ENCODE results near the gene MAPRE2.
A peak's percentile ranks its signal among the peaks of the same experiment; 100 is the strongest.

The MAPRE2 gene

GRCh38 chr18:35040988-35041814, at the start of gene MAPRE2:
TSS of gene MAPRE2 (plus strand) at chr18:35041413. CDS start at chr18:35041540, 127 bp downstream.
- DNase-seq, result peak; percentile 100

DNA sequence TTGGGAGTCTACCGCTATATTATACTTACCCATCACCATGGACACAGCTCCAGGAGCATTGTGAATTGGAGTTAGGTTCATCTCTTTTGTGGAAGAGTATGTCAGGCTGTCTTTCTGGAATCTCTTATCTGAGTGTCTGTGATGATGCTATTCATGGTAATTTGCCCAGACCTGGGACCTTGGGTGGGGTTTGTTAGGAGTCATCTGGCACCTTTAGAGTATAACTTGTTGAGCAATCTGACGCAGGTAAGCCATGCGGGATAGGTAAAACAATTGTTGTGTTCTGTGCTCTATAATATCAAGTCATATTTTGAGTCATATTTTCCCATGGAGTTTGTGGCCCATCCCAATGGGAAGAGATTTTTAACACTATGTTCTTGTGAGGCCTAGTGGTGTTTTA, 49.7 kb upstream of the MAPRE2 start:
- DNase-seq, result no peak

- DNase-seq, result no peak
Observed at GRCh38 chr18:34993289-34993688, 47.9 kb upstream of the MAPRE2 start.

DNA sequence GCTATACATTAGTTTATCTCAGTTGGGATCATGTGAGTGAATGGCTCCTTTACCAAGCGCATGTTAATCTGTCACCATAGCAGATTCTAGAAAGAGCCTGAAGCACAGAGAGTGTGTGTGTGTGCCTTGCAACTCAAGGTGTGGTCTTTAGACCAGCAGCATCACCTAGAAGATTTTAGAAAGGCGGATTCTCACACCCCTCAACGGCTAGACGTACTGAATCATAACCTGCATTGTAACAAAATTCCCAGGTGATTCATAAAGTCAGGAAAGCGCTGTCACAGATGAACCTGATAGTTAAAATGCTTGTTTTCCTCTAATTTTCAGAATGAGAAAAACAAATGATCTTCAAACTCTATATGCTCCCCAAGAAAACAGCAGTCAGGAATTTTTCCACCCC, 45.5 kb upstream of the MAPRE2 start:
- DNase-seq, result no peak

- DNase-seq, result no peak
Observed at GRCh38 chr18:34998661-34999060, 42.6 kb upstream of the MAPRE2 start.

DNA sequence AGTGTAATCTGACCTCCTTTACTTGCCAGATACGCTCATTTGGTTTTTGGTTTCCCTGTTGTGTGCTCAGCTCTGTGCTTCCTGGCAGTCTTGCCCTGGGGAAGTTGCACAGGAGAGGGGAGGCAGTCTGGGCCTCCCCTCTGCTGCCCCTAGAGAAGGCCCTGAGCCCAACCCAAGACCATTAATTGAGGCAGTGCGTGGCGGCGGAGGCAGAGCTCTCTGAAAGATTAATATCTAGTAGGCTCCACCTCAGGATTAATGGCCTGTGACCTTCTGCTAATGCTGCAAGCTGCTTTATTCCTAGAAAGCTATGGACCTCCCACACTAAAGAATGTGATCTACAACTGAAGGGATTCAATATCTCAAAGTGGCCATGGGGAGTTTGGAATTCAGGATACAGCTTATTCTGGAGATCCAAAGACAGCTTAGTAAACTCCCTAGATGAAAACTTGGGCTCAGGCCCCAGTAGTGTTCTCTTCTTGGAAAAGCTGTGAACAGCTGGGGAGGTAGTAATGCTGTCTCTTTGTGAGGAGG, 41.4 kb upstream of the MAPRE2 start:
- no peak for DNase-seq

DNA sequence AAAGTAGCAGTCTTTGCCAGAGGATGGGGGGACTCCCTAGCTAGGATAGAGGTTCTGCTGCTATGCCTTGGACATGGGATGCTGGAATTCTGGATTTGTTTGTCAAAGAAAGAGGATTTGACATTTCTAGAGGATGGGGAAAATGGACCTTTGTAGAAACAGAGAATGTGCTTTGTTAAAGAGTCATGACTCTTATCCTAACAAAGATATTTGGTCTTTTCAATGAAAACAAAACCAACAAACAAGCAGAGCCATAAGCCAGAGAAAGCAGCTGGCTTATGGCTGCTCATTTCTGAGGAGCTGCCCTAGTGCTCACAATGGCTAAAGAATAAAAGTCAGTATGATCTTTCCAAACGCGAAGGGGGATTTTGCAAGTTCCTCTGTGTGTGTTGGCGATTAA, 40.8 kb upstream of the MAPRE2 start:
- no peak for DNase-seq

DNA sequence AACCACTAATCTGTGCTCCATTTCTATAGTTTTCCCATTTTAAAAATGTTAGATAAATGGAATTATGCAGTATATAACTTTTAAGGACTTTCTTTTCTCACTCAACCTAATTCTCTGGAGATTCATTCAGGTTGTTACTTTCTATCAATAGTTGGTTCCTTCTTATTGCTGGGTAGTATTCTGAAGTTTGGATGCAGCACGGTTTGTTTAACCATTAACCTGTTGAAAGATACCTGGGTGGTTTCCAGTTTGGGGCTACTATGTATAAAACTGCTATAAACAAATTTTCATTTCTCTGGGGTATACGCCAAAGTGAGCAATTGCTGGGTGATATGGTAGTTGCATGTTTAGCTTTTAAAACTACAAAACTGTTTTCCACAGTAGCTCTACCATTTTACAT, 39.1 kb upstream of the MAPRE2 start:
- DNase-seq, result no peak

DNA sequence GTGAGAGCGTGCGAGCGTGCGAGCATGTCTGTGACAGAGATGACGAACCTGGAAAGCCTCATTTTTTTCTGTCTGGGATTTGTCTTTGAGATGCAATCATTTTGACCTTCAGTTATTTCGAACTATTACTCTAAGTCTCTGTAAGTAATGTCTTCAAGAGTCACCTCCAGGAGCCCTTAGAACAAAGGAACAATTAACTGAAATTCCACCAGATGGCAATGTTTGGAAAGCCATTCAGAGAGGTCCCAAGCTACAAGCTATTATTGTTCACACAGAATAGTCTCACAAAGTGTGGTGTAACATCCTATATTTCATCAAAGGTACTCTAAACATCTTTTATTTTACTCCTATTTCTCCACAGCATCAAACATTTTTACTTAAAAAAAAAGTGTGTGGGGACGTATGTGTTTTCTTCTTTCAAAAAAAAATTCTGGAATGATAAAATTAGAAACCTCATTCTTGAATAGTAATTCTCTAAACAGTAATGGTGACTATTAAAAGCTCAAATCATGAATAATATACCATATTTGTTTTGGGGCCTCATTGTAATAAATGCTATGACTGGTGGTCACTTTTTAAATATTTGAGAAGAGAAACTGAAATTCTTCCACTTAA, 35.1 kb upstream of the MAPRE2 start:
- no peak for DNase-seq

GRCh38 chr18:35010156-35010555, 31.1 kb upstream of the MAPRE2 start:
- DNase-seq, result no peak

DNA sequence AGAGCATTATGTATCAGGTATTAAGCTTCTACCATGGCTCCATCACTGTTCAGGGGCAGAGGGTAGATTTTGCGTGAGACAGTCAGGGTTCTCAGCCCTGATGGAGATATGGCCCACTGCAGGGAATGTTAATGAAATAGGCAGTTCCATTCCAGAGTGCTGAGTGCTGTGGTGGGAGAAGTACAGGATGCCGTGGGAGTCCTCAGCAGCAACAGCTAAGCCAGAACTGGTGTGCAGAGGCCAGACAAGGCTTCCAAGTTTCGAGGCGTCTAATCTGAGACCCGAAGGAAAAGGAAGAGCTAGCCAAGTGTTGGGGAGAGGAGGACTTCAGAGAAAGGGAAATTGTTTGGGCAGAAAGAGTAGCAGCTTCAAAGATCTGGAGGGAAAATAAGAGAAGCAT, 30.2 kb upstream of the MAPRE2 start:
- DNase-seq, result no peak

- no peak for DNase-seq
Observed at GRCh38 chr18:35019933-35020332, 21.3 kb upstream of the MAPRE2 start.

DNA sequence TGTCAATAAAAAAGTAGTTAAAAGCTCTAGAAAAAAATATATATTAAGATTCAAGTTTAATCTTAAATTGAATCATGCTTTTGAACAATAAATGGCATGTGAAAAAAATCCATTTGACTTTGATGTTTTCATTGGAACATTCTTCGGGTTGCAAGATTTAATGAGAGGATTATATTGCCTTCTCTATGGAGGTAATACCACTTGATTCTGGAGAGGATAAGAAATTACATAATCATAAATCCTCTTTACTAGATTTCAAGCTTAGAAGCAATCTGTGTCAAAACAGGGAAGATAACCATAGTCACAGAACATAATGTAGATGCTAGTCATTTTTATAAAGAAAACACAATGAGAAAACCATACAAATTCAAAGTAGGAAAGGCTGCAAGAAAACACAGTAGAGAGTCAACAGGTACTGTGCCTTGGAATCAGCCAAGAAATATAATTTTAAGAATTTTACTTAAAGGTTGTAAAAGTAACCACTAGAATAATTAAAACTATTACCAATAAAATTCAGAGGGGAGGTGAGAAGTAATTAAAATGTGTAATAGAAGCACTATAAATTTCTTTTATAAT, 18.7 kb upstream of the MAPRE2 start:
- no peak for DNase-seq

- no peak for DNase-seq
Observed at GRCh38 chr18:35024196-35024595, 17.0 kb upstream of the MAPRE2 start.

- DNase-seq, result no peak
Observed at GRCh38 chr18:35024965-35025364, 16.2 kb upstream of the MAPRE2 start.

GRCh38 chr18:35026407-35027061, 14.7 kb upstream of the MAPRE2 start:
- DNase-seq, result no peak

DNA sequence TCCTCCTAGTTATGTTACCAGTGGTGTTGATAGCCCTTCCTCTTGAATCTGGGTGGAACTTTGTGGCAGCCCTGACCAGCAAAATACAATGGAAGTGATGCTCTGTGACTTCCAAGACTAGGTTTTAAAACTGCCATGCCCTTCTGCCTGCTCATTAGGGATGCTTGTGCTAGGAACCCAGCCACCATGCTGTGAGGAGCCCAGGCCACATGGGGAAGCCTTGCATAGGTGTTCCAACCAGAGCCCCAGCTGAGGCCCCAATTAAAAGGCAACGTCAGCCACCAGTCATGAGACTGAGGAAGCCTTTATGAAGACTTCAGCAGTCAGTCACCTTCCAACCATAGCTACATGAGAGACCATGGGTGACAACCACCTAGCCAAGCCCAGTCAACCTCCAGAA, 14.0 kb upstream of the MAPRE2 start:
- peak in 1 of 2 donors; percentile 16 for DNase-seq

- DNase-seq, result no peak
Observed at GRCh38 chr18:35028536-35028935, 12.7 kb upstream of the MAPRE2 start.

GRCh38 chr18:35029103-35029502, 12.1 kb upstream of the MAPRE2 start:
- no peak for DNase-seq

- DNase-seq, result no peak
Observed at GRCh38 chr18:35029770-35030169, 11.4 kb upstream of the MAPRE2 start.

DNA sequence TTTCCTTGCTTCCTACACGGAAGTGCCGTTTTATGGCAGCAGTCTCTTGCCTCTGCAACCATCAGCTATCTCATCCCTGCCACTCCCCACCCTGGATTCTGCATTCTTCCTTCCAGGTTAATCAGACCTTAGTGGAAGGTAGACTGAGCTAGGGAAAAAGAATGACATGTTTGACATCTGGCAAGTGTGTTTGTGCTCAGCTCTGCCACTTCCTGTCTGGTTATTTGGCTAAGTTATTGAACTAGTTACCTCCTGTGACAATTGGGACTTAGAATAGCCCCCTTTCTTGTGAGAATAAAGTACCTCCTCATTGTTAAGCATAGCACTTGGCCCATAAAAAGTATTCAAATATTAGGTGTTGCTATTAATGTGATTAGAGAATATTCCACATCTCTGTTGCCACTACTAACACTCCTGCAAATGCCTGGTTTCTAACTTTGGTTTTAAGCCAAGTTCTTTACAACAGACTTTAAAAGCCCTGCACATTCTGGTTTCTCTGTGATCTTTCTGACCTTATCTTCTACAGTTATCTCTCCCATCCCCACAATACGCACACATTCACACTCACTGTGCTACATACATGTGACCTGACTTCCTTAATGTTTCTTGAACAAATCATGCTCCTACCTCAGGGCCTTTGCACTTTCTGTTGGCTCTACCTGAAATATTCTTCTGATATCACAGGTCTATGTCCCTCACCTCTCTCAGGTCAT, 10.8 kb upstream of the MAPRE2 start:
- no peak for DNase-seq

DNA sequence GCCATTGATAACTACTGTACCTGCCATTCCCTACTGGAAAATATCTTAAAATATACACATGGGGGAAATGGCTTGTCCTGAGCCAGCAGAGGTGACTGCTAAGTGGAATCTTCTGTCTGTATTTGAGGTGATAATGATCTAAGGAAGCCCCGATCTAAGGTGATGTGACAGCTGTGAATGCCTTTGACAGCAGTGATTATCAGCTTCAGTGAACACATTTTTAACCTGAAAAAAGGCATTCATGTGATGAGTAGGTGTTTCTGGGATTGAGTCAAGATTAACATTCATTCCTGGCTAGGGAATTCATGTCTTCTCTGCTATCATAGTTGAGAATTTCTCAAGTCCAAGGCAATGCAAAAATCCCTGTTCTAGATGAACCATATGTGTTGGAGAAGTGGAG, 9.1 kb upstream of the MAPRE2 start:
- DNase-seq, result no peak

DNA sequence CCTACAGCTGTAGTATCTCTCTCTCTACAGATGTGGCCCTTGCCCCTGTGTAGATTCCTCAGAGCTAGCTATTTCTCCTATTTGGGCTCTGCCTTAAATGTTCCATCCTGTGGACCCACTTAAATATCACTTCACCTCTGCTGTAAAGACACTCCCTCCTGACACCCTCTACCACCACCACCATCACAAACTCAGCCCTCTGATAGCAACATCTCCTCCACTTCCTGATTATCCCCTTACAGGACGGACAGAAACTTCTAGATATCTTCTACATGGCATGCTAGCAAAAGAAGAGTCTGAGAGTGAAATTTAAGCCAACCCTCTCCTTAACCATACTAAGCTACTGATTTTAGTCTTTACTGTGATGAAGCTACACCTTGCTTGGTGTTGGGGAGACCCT, 3.2 kb upstream of the MAPRE2 start:
- DNase-seq, result no peak

Measured in stimulated activated CD4-positive, alpha-beta T cell treated with anti-CD3 and anti-CD28 coated beads, Interleukin-2, amount 100 ng/mL, for 24 hours (primary cell).